HEK293 (cell line): ENCODE data around the gene DAG1.

ENCODE experiments used
- CTCF ChIP-seq: fragments of 450-650 bp; formaldehyde crosslinking; IDR thresholded peaks from 2 replicates; pipeline ENCODE4 v1.5.1; 2016; ENCODE audit warnings: missing biosample characterization, missing genetic modification characterization
- ZNF311 ChIP-seq: fragments of 450-650 bp; formaldehyde crosslinking; IDR thresholded peaks from 2 replicates; pipeline ENCODE4 v1.5.1; 2017; ENCODE audit warnings: missing biosample characterization, missing genetic modification characterization, borderline replicate concordance
- ZNF362 ChIP-seq: fragments of 450-650 bp; formaldehyde crosslinking; IDR thresholded peaks from 2 replicates; pipeline ENCODE4 v1.5.1; 2016; ENCODE audit warnings: missing biosample characterization, missing genetic modification characterization
- ZNF449 ChIP-seq: fragments of 450-650 bp; formaldehyde crosslinking; IDR thresholded peaks from 2 replicates; pipeline ENCODE4 v1.5.1; 2017; ENCODE audit warnings: missing biosample characterization, mild to moderate bottlenecking, missing genetic modification characterization, moderate library complexity

GRCh38 chr3:49501842-49502241 is 31.8 kb downstream of the DAG1 start:
- TF ChIP-seq ZNF449 (tag by site-specific recombination) (no peak), CTCF (tag by site-specific recombination) (no peak), ZNF311 (tag by site-specific recombination) (no peak), ZNF362 (tag by site-specific recombination) (no peak)
